NCI-H1105 treated with DMSO at 0.1 percent for 48 hours (cell line): ENCODE data around the gene PCID2.
"Not testable (repeated sequence)": the region's sequence is repeated elsewhere in the genome, so short reads cannot be mapped to it uniquely, and the experiment has no call there.

Source experiments
- DNase-seq: peaks from one replicate; lab custom pipeline; 2025; lab: John Stamatoyannopoulos, UW

Gene PCID2

DNA sequence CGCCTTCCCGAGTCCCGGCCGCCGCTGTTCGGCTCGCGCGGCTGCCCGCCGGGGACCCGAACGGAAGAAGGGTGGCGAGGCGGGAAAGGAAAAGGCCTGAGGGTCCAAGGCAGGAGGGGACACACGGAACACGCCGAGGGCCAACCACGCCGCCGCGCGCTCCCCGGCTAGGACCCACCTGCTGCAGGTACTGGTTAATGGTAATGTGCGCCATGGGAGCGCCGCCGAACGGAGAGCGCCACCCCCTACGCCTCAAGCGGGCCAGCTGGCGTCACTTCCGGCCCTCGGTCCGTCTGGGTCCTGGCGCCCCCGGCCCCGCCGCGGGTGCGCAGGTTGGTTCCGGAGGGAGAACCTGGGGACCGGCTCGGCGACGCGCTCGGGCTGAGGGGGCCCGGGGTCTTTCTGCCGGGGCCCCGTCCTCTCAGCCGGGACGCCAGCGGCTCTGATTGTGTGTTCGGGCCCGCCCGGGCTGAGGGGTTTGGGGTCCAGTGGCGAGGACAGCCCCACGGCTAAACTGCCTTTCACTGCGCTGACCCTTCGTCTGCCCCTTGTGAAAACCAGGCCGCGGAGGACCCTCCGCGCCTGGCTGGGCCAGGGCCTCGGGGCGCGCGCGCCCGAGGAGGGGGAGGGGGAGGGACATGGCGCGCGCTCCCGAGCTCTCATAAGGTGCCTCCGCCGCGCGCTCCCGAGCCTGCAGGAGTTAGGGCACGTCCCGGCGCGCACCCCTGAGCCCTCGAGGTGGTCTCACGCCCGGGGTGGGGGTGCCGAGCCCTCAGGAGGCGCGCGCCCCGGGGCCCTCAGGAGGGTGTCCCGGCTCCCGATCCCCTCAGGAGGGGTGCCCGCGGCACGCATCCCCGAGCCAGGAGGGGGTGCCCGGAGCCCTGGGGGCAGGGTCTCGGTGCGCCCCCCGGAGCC lies at the start of gene PCID2:
PCID2 (minus strand) TSS at position 249 of the 915 bp plus-strand sequence; CDS start at position 214, 35 bp downstream.
- DNase-seq: peak; percentile 90

DNA sequence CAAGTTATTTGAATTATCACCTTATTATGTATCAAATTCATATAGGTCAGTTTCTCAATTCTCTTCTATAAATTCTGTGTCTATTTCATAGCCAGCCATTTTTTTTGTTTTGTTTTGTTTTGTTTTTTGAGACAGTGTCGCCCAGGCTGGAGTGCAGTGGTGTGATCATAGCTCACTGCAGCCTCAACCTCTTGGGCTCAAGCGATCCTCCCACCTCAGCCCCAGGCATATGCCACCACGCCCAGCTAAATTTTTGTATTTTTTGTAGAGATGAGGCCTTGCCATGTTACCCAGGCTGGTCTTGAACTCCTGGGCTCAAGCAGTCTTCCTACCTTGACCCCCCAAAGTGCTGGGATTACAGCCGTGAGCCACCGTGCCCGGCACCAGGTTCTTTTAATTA lies 49.4 kb upstream of the PCID2 start:
- DNase-seq: not testable (repeated sequence)

DNA sequence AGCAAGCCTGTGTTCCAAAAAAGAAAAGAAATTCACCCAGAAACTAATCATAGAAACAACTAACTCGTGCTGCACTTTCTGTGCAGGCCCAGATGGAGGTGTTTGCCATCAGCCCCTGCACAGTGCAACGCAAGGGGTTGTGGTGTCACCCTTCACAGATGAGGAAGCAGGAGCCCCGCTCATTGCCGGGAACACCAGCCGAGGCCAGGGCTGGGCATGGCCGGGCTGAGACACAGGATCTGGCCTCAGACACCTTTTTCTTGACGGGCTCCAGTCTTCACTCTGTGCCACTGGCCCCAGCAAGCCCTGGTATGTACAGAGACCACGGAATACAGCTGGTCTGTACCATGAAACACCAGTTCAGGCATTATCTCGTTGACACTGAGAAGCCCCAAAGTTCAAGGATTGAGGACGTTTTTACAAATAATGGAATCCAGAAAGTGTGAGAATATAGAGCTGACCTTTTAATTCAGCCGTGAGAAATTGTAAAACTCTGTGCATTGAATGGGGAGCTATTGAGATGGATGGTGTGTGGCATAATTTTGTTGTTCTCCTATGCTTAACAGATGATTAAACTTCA lies 44.1 kb upstream of the PCID2 start:
- DNase-seq: no peak

DNA sequence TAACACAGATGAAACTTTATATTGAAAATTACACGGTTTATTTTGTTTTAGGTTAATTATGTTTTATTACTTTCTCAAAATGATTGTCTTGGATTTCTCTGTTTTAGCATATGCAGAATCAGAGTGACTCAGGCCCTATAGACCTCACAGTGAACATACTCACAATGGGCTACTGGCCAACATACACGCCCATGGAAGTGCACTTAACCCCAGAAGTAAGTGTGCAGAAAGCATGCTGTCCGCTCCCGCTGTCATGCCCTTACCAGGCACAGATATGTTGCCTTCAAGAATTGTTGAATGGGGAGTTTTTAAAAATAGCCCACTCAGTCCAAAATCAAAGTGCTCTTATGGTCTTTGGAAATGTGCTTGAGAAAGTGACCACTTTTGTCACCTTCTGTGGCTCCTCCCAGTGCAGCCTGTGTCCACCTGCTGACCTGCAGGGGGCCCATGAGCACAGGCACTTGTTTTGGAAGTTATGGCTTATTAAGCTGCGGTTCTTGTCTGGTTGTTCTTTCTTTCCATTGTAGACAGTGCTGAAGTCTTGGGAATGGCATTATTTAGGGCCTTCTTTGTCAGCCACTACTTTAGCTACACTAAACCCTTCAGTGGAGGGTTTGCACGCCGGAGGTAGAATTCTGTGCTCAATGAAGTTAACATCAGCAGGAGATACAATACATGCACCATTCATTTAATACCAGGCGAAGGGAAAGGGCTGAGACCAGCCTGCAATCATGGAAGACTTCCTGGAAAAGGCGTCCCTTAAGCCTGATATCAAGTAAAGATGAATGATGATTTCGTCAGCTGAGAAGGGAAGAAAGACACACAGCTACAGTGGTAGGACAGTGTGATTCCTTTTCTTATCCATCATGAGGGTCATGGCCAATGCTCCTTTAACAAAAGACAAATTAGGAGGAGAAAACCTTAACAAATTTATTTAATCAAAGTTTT lies 37.7 kb upstream of the PCID2 start:
- DNase-seq: no peak

DNA sequence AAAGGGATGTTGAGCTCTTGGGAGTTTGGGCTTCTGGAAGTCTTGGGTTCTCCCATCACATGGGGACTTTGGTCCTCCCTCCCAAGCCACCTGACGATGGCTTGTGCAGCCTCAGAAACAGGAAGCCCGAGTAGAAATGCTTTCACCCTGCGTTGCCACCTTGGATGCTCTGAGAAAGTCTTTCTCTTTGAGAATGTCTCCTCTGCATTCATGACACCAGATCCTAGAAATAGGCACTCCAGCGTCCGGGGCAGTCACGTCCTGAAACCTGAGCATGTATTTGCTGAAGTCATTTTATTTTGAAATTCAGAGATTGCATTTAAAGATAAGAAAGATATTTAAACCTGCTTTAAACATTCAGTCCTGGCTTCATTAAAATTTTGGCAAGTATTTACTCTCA lies 35.4 kb upstream of the PCID2 start:
- no peak for DNase-seq

DNA sequence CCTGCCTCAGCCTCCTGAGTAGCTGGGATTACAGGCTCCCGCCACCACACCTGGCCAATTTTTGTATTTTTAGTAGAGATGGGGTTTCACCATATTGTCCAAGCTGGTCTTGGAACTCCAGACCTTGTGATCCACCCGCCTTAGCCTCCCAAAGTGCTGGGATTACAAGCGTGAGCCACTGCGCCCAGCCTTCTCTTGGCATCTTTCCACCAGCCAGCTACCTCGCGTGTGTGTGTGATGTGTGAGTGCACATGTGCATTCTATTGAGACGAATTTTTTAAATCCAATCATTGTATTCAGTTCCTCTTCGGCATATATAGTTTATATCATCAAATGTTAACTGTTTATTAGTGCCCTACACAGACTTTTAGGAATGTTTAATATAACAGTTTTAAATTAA lies 33.2 kb upstream of the PCID2 start:
- DNase-seq: not testable (repeated sequence)

DNA sequence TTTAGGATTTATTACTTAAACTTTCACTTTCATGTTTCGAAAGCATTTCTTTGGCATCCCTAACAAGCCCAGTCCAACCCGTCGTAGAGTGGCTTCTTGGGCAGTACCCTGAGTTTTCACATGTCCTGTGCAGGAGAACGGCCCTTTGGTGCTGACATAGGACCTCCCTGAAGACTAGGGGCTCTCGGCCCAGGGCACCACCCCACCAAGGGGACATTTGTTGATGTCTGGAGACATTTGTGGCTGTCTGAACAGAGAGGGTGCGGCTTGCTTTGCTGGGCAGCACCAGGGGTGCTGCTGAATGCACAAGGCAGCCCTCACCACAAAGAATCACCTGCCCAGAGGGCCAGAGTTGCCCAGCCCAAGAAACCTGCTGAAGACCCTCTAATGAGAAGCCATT lies 31.5 kb upstream of the PCID2 start:
- DNase-seq: no peak

DNA sequence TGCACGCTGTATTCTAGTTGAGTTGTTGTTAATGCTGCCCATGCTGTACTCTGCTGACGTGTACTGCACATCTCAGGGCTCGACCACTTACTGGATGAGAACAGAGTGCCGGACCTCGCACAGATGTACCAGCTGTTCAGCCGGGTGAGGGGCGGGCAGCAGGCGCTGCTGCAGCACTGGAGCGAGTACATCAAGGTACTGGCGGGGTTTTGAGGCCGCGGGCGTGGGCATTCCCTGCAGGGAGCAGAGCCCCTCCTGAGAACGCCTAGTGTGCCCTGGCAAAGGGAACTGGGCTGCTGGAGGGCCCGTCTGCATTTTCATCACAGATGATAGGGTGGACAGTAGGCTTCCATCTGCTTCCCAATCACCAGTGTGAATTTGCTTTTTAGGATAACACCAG lies 30.9 kb upstream of the PCID2 start:
- no peak for DNase-seq

DNA sequence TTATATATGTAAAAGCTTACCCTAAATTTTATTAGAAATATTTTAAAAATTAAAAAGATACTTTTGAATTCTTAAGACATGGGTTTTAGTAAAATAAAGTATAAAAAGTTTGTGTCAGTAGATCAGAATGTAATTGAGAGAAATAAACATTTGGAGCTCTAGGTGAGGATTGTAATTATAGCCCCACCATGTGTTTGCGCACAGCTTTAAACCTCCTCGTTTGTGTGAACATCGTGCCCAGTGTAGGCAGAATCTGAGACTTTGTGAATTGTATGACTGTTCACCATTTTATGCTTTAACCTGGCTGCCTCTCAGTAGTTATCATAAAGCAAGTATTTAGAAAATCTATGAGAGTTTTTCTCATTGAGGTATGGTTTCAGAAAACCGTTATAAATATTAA lies 30.1 kb upstream of the PCID2 start:
- no peak for DNase-seq

DNA sequence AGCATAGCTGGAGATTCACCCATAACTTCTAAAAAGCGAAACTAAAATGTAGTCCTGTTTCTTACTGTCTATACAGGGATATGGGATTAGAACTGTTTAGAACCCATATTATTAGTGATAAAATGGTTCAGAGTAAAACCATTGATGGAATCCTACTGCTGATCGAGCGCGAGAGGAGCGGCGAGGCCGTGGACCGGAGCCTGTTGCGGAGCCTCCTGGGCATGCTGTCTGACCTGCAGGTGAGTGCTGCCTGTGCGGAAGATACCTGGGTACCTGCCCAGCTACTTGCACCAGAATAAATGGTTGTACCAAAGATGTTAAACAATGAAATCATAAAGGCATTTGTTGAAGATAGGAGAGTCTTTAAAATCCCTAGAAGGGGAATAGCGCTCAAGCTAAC lies 24.6 kb upstream of the PCID2 start:
- DNase-seq: no peak

DNA sequence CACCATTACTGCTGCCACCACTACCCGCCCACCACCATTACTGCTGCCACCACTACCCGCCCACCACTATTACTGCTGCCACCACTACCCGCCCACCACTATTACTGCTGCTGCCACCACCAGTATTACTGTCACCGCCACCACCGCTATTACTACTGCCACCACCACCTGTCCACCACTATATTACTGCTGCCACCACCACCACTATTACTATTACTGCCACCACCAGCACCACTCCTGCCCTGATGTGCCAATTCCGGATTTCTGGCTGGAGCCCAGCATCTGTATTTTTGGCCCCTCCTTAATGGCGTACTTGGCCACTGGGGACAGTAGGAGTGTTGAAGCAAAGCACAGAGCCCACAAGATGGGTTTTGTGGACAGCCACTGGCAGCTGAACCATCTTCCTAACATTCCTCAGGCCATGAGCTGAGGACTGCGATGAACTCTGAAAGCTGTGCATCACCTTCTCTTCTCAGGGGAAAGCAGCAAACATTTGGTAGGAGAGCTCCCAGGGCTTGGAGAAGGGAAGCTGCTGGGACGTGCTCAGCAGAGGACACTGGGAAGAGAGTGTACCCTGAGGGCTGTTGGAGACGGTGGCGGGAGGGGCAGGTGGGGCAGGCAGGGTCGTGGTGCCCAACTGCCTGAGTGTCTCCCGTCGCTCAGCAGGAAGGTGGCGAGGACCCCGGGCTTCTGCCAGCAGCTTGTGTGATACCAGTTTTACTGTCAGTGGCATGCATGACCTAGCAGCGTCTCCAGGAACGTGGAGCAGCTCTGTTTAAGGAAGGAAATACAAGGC lies 23.9 kb upstream of the PCID2 start:
- no peak for DNase-seq

DNA sequence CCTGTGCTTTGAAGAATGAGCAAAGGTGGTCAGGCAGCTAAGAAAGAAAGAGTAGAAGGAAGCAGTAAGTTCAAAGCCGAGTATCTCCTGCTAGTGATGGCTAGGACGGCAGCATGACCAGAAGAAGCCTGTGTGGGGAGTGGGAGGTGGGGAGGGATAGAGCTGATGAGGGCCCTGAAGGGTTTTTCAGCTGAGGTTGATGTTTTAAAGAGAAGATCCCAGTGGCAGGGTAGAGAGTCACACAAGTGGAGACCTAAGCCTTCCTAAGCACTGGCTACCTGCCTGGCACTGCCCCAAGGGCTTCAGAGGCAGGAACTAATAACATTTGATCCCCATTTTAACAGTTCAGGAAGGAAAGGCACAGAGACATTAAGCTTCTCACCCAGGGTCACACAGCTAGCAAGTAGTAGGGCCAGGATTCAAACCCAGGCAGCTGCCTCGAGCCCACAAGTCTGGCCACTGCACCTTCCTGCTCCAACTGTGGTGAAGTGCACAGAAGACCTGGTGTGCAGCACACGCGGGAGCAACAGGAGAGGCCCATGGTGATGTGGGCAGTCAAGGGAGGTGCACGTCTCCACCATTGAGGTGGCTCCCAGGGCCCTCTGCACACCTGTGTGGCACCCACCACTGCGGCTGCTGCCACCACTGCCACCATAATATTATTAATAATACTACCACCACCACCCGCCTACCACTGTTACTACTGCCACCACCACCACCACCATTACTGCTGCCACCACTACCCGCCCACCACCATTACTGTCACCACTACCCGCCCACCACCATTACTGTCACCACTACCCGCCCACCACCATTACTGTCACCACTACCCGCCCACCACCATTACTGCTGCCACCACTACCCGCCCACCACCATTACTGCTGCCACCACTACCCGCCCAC lies 23.1 kb upstream of the PCID2 start:
- DNase-seq: no peak

DNA sequence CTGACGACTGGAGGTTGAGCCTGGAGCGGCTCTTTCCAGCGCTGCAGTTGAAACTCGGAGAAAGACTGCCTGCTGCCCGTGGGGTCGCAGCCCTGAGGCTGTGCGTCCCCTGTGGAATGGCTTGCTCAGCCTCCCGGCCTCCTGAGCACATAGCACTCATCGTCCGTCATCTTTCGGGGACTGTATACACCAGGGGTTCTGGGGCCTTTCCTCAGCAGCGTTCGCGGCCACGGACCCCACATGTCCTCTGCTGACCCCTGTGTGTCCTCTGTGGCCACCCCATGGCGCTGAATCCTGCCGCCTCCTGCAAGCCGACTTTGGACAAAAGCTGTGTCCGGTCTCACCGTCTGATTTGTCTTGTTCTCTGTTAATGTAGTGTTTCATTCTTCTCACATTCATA lies 21.3 kb upstream of the PCID2 start:
- DNase-seq: no peak

DNA sequence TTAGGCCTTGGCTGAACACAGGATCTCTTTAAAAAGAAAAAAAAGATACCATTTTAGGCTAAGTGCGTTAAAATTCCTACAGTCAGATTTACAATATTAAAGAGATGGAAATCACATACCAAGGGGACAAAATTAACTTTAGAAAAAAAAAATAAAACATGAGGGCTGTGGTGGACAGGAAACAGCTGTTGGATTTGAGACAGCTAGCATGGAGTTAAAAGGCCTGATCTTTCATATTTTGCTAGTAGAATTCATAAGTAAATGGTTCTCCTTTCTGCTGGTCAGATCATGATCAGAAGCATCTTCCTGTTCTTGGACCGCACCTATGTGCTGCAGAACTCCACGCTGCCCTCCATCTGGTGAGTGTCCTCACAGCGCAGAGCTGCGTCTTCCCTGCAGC lies 20.7 kb upstream of the PCID2 start:
- DNase-seq: no peak

DNA sequence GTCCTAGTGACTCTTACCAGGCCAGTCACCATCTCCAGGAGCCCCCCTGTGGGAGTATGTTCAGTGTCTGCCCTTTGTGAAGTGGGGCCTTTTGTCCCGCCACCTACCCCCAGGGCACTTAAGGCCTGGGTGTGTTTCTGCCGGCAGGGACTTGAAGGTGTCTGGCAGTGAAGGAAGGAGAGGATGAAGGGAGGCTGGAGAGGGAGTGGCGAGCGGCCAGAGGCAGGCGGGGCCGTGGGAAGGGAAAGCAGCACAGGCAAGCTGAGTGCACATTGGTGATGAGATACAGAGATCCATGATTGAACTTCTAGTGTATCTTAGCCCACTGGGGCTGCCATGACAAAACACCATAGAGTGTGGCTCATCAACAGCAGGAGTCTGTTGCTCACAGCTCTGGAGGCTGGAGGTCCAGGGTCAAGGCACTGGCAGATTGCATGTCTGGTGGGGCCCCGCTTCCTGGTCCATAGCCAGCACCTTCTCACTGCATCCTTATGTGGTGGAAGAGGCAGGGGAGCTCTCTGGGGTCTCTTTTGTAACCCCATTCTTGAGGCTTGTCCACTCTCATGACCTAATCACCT lies 18.5 kb upstream of the PCID2 start:
- DNase-seq: no peak

DNA sequence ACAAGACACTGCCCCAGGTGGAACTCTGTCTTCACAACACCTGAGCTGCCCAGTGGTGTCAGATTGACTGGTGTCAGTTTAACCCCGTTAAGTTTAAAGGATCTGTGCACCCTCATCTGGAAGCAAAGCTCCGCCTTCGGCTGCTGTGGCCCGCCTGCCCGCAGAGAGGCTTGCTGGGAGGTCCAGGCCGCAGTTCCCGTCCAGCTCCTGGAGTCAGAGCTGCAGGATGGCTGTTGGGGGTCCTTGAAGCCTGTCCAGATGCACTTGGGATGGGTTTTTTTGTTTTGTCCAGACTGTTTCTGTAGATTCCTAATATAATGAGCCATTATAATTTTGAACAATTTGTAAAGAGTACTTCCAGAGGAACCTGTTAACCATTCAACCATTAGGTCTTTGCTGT lies 17.0 kb upstream of the PCID2 start:
- no peak for DNase-seq

DNA sequence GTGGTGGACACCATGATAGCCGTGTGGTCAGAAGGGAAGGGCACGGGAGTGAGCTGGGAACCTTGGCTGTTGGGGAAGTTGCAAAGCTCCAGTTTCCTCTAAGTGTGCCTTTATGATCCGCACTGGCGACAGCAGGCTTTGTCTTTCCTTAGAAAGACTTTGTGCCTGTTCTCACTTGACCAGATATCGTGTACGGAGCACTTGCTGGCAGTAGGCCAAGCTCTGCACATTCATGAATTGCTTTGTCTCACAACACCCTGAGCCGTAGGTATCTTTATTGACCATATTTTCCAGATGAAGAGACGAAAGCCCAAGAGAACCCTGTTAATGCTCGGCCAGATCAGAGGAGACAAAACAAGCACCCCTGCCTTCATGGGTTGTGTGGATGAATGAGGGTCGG lies 16.0 kb upstream of the PCID2 start:
- peak; percentile 18 for DNase-seq

DNA sequence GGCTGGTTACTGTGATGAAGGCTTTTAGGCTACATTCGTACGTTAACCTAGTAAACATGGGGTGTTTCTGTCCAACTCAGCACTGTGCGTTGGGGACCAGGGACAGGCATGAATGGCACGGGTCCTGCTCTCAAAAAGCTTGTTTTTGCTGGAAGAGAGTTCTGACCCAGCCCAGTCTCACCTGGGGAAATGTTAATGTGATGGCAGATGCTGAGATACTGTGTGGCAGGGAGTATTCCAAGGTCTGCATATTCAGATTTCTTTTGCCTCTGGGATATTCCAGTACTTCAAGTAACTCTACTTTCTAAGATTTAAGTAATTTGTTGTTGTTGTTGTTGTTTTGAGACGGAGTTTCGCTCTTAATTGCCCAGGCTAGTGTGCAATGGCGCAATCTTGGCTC lies 14.6 kb upstream of the PCID2 start:
- no peak for DNase-seq

DNA sequence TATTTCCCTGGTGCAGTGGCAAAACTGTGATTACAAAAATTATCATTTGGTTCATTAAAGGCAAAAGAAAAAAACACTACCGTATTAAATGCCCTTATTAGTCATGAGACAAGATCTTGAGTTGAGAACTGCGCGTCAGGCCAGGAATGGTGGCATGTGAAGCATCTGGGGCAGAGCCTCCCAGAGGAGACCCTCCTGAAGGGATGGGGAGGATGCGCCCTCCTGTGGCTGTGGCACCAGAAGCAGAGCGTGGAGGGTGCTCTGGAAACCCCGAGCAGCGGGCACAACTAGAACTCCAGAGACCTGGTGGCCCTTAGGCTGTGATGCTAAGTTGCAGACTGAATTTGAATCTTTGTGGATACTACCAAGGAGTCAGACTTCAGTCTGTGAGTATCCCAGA lies 12.4 kb upstream of the PCID2 start:
- no peak for DNase-seq

DNA sequence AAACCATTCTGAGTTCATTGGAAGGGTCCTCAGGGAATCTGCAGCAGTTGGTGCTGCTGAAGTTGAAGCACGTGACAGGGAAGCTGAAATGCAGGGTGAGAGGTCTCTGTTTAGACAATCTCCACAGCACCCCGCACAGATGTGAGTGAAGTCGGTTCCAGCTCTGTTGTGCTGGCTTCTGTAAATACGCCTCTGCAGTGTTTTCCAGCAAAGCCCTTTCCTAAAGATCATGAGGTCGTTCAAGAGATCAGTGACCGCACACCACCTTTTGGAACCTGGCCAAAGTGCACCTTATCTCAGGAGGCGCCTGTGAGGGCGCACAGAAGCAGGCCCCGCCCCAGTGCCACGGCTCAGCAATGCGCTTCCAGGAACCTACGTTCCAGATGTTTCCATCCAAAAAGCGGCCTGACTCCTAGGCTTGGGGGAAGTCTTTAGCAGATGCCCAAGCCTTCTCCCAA lies 11.7 kb upstream of the PCID2 start:
- no peak for DNase-seq
